HG03108 (cell line): ENCODE measurements around the gene SCNN1A.
A peak's percentile ranks its signal among the peaks of the same experiment; 100 is the strongest.

Source experiments
- ATAC-seq: cut with Tn5 transposase; IDR thresholded peaks from one replicate; pipeline ENCODE4 v1.9.1; 2021; ENCODE audit warnings: moderate library complexity; ENCODE audit not compliant: unreplicated experiment

The SCNN1A gene

GRCh38 chr12:6321905-6322304 is 53.5 kb downstream of the SCNN1A start:
- ATAC-seq: no peak

DNA sequence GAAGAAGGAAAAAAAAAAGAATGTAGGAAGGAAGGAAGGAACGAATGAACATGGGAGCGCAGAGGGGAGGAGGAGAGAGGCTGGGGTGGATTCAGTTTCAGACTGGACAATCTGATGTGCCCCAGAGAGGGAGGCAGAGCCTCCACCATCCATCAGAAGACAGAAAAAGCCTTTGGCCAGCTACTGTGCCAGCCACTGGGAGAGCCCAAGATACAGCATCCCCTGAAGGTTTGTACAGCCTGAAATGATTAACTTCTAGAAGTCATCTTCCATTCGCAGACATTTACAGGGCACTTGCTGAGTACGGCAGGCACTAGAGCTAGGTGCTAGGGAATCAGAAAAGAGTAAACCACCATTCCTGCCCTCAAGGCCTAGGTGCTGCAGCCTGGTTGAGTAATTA is 55.9 kb downstream of the SCNN1A start:
- no peak for ATAC-seq

DNA sequence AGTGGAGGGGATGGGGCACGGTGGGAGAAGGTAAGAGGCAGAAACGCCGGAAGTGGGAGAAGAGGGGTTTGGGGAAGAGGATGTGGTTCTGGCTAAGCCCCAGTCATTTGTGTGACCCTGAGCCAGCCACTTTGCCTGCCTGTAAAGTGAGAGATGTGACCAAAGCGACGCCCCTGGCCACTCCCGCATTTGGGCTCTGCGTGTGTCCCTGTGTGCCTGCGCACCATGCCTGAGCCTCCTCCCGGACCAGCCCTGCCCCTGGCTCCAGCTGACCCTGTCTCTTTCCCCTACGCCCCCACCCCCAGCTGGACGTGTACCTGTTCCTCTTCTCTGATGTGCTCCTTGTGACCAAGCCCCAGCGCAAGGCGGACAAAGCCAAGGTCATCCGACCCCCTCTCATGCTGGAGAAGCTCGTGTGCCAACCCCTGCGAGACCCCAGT is 56.9 kb downstream of the SCNN1A start:
- no peak for ATAC-seq

DNA sequence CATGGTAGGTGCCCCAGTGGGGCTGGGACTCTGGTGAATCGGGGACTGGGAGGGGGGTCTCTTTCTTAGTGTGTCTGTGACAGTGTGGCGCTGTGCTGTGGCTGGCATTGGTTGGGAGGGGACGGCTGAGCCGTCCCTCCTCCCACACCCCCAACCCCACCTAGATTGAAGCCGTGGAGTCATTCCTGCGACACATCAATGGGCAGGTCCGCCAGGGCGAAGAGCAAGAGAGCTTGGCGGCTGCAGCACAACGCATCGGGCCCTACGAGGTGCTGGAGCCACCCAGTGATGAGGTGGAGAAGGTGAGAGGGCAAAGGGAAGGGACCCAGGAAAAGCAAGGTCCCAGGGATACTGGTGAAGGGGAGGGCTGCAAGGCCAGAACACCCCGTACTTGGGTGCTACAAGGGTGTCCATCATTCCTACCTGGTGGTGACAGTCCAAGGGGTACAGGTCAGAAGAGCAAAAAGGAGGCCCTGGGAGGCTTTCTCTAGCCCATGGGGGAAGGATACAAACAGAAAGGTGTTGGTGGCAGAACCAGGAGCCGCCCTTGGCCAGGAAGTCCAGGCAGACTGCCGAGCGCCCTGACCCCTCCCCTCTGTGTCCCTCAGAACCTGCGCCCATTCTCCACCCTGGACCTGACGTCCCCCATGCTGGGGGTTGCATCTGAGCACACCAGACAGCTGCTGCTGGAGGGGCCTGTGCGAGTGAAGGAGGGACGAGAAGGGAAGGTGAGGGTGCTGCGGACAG is 57.5 kb downstream of the SCNN1A start:
- no peak for ATAC-seq

- no peak for ATAC-seq
These were observed 58.3 kb downstream of the SCNN1A start for GRCh38 chr12:6316921-6317692.

- ATAC-seq: no peak
These were observed 59.4 kb downstream of the SCNN1A start for GRCh38 chr12:6315704-6316597.

- ATAC-seq: no peak
These were observed 60.2 kb downstream of the SCNN1A start for GRCh38 chr12:6315184-6315583.

DNA sequence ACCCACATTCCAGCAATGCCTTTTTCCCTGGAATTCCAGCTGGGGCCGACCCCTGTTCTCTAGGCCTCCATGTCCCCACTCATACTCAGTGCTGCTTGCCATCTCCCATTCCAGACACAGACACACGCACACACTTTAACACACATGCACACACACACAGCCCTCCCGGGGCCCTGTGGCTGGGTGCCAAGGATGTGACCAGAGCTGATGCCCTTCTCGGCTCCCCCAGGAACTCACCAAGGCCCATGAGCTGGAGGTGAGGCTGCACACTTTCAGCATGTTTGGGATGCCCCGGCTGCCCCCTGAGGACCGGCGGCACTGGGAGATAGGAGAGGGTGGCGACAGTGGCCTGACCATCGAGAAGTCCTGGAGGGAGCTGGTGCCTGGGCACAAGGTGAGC is 60.6 kb downstream of the SCNN1A start:
- ATAC-seq: no peak

DNA sequence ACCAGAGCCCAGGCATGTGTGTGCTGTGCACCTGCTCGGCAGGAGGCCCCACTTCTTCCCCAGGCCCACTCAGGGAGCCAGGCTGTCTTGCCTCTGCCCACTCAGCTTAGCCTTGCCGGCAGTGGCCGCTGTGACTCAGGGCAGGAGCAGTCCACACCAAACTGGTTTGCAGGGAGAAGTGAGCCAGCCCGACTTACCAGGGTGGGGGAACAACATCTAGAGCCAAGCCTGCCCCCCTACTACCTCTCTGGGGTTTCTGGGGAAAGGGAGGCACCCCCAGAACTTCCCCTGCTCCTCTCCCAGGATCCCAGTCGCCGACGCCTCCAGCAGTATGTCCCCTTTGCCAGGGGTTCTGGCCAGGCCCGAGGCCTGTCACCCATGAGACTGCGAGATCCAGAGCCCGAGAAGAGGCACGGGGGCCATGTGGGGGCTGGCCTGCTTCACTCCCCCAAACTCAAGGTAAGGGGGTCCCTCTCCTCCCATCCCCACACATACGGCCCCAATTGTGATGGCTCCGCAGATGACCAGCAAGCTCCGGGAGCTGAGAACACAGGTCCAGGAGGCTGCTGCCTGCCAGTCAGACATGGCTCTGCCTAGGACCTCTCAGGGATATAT is 61.9 kb downstream of the SCNN1A start:
- ATAC-seq: peak; percentile 8

- peak; percentile 63 for ATAC-seq
These were observed 62.6 kb downstream of the SCNN1A start for GRCh38 chr12:6312529-6313325.

DNA sequence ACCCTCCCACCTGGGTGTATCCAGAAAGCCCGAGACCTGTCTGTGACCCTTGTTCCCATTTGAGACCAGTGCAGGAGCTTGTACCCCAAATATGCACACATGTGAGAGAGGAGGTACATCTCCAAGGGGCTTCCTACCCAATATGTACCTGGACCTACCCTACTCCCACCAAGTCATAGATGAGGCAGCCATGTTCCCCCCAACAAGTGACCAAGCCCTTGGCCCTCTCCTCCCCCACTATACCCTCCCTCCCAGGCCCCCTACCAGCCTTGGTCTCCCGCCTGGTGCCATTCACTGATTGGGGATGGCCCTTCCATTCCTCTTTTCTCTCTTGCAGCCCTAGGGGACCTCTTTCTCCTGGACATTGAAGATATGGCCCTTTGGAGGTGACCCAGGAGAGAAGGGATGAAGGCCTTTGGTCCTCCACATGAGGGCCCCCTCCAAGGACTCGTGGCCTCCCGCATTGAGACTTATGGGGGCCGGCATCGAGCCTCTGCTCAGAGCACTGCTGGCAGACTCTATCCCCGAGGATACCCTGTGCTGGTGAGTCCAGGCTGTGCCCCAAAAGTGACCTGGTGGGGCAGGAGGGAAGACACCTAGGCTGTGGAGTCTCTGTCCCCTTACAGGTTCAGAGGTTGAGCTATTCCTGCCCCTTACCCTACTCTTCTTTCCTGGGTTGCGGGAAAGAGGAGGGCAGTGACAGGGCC is 63.4 kb downstream of the SCNN1A start:
- no peak for ATAC-seq

- no peak for ATAC-seq
These were observed 64.4 kb downstream of the SCNN1A start for GRCh38 chr12:6310771-6311610.

DNA sequence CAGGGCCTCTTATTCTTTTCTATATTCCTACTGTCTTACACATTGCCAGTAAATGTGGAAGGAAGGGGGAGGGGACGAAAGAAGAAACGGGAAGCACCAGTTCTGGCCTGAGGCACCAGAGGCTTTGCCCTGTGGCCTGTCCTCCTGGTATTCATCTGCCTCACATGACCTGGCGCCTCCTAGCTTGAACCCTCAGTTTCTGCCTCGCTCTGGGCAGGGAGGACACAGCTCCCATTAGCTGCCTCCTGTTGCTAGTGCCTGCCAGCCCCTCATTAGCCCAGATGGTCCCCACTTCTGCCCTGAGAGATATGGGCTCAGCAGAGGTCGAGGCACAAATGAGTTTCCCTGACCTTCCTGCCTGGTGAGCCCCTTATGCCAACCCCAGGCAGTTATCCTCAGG is 67.8 kb downstream of the SCNN1A start:
- no peak for ATAC-seq

DNA sequence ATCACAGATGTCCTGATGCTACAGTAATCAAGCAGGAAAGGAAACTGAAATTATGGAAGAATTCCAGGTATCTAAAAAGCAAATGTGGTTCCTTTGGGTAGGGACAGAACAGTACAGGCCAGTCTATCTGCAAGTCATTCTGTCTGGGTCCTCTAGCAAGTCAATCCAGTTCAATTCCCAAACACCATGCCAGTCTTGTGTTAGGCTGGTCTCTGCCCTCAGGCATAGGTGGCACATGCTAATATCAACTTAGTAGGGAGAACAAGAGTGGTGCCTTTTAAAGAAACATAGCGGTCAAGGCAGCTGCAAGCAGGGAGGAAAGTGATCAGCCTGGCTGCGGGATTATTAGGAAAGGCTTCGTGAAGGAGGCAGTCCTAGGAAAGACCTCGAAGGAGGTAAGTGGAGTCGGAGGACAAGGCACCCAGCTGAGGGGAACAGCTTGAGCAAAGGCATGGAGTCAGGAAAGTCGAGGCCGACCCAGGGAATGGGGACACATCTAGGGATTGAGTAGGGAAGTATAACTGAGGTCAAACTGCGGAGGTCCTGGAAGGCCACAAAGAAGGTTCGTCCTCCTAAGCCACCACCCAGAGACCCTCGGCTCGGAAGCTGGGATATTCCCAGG is 68.7 kb downstream of the SCNN1A start:
- ATAC-seq: no peak

DNA sequence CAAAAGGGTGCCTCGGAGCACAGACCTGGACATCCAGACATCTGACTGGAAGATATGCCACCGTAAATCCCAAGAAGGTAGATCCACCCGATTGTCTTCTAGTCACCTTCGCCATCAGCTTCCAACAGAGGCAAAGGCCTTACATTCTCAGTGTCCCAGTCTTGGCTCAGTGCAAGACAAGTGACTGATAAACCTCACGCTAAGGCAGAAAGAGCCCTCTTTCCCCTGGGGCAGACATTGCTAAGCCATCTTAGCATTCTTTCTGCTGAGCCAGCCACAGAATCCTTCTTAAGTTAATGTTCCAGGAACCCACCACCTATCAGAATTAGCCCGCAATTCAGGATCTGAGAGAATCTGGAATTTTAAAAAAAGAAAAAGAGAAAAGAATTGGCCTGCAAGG is 69.2 kb downstream of the SCNN1A start:
- ATAC-seq: no peak

DNA sequence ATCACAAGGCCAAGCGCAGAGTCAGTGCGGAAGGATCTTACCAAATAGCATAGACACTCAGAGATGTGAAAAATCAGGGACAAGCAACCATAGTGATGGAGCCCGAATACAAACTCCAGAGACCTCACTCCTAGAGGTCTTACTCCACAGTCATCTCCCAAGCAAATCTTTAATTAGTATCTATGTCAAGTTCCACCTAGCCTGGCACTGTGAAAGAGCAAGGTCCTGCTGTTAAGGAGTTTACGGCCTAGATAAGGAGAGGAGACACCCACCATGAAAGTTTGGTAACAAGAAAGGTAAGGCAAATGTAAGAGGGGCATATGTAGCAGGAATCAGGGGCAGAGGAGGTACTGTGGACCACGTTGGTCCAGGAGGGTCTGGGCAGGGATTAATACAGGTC is 72.3 kb downstream of the SCNN1A start:
- ATAC-seq: no peak

DNA sequence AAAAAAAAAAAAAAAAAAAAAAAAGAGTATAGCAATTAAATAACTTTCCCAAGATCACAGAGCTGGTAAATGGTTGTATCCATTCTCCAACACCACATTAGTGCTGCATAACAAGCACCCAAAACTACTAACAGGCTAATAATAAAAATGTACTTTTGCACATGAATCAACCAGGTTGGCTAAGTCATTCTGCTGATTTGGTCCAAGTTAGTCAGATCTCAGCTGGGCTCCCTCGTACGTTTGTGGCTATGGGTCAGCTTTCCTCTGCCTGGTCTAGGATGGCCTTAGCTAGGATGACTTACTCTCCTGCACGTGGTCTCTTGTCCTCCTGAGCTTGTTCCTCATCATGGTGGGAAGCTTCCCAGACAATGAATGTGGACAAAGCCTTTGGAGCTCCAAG is 72.7 kb downstream of the SCNN1A start:
- ATAC-seq: no peak

- no peak for ATAC-seq
These were observed 73.6 kb downstream of the SCNN1A start for GRCh38 chr12:6301721-6302120.
